SK-N-MC (cell line): ENCODE data around the gene IFT122.

Experiments
- DNase-seq: peaks from one replicate; pipeline ENCODE4 v3.0.0-alpha.2; 2011; ENCODE audit warnings: low read depth, low spot score
- H3K27ac ChIP-seq: fragments of 200-600 bp; sonication (generic); 2 replicates; pipeline ENCODE4 v1.5.1; 2016; ENCODE audit warnings: mixed run types
- H3K36me3 ChIP-seq: fragments of 200-600 bp; sonication (generic); 2 replicates; pipeline ENCODE4 v1.6.1; 2017; ENCODE audit warnings: antibody characterized with exemption, low read length, mixed read lengths; ENCODE audit not compliant: insufficient read depth
- H3K4me3 ChIP-seq: fragments of 200-600 bp; sonication (generic); 2 replicates; pipeline ENCODE4 v1.5.1; 2016
- H3K9ac ChIP-seq: fragments of 200-600 bp; sonication (generic); 2 replicates; pipeline ENCODE4 v1.8.0; 2017; ENCODE audit warnings: mixed run types, mixed read lengths; ENCODE audit not compliant: insufficient read length
- H3K9me3 ChIP-seq: fragments of 200-600 bp; sonication (generic); 2 replicates; pipeline ENCODE4 v1.6.1; 2017; ENCODE audit warnings: low read depth, mild to moderate bottlenecking, antibody characterized with exemption, low read length, moderate library complexity, mixed read lengths
- EZH2 ChIP-seq: fragments of 200-600 bp; sonication (generic); IDR thresholded peaks from one replicate; pipeline ENCODE4 v1.6.1; 2017; ENCODE audit warnings: antibody characterized with exemption
- FOXP2 ChIP-seq: optimal IDR thresholded peaks from 2 replicates; pipeline ENCODE3; 2011; ENCODE audit warnings: mild to moderate bottlenecking, moderate library complexity; ENCODE audit not compliant: insufficient read depth; ENCODE audit errors: extremely low read length, control extremely low read depth
- POLR2AphosphoS5 ChIP-seq: IDR thresholded peaks from 2 replicates; pipeline ENCODE4 v1.6.1; 2012; ENCODE audit warnings: mild to moderate bottlenecking, low read depth, low read length, borderline replicate concordance

Gene IFT122

DNA sequence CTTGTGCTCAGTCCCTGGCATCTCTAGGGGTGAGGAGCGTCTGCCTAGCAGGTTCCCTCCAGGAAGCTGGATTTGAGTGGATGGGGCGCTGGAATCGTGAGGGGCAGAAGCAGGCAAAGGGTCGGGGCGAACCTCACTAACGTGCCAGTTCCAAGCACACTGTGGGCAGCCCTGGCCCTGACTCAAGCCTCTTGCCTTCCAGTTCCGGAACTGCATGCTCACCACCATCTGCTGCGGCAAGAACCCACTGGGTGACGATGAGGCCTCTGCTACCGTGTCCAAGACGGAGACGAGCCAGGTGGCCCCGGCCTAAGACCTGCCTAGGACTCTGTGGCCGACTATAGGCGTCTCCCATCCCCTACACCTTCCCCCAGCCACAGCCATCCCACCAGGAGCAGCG is 93.4 kb downstream of the IFT122 start:
- no peaks in the 10 kb centered on the region for H3K36me3 ChIP-seq
- H3K27ac ChIP-seq = no peak overlapping the region
- H3K9ac ChIP-seq = no peak overlapping the region
- TF ChIP-seq FOXP2 = no peak
- no peak for TF ChIP-seq POLR2AphosphoS5
- no peak for TF ChIP-seq EZH2
- no peak for DNase-seq
- no peaks in the 10 kb centered on the region for H3K9me3 ChIP-seq
- H3K4me3 ChIP-seq = no peak overlapping the region

DNA sequence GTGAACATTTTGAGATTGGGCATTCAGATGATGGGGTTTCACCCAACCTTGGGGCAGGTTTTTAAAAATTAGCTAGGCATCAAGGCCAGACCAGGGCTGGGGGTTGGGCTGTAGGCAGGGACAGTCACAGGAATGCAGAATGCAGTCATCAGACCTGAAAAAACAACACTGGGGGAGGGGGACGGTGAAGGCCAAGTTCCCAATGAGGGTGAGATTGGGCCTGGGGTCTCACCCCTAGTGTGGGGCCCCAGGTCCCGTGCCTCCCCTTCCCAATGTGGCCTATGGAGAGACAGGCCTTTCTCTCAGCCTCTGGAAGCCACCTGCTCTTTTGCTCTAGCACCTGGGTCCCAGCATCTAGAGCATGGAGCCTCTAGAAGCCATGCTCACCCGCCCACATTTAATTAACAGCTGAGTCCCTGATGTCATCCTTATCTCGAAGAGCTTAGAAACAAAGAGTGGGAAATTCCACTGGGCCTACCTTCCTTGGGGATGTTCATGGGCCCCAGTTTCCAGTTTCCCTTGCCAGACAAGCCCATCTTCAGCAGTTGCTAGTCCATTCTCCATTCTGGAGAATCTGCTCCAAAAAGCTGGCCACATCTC is 94.5 kb downstream of the IFT122 start:
- TF ChIP-seq POLR2AphosphoS5 = no peak
- no peak for TF ChIP-seq FOXP2
- TF ChIP-seq EZH2 = no peak
- no peaks in the 10 kb centered on the region for H3K36me3 ChIP-seq
- no peak overlapping the region for H3K27ac ChIP-seq
- no peak for DNase-seq
- H3K4me3 ChIP-seq = no peak overlapping the region
- no peaks in the 10 kb centered on the region for H3K9me3 ChIP-seq
- no peak overlapping the region for H3K9ac ChIP-seq

GRCh38 chr3:129535075-129535474 is 95.1 kb downstream of the IFT122 start:
- TF ChIP-seq FOXP2 (no peak), POLR2AphosphoS5 (no peak), EZH2 (no peak)
- no peaks in the 10 kb centered on the region for H3K36me3 ChIP-seq
- H3K27ac ChIP-seq = no peak overlapping the region
- H3K9me3 ChIP-seq = no peaks in the 10 kb centered on the region
- no peak for DNase-seq
- no peak overlapping the region for H3K4me3 ChIP-seq
- no peak overlapping the region for H3K9ac ChIP-seq

GRCh38 chr3:129536374-129536667 is 96.3 kb downstream of the IFT122 start:
- DNase-seq = no peak
- TF ChIP-seq POLR2AphosphoS5 (no peak), EZH2 (no peak), FOXP2 (no peak)

GRCh38 chr3:129536804-129537203 is 96.8 kb downstream of the IFT122 start:
- DNase-seq = no peak
- Histone ChIP-seq H3K27ac (no peak overlapping the region), H3K9ac (no peak overlapping the region), H3K36me3 (no peaks in the 10 kb centered on the region), H3K4me3 (no peak overlapping the region), H3K9me3 (no peaks in the 10 kb centered on the region)
- TF ChIP-seq EZH2 = no peak
- no peak for TF ChIP-seq FOXP2
- TF ChIP-seq POLR2AphosphoS5 = no peak

More at GRCh38 chr3:129536374-129536667, 96.3 kb downstream of the IFT122 start:
- no peaks in the 10 kb centered on the region for H3K9me3 ChIP-seq
- no peak overlapping the region for H3K9ac ChIP-seq
- H3K27ac ChIP-seq = no peak overlapping the region
- no peak overlapping the region for H3K4me3 ChIP-seq
- no peaks in the 10 kb centered on the region for H3K36me3 ChIP-seq

- no peaks in the 10 kb centered on the region for H3K9me3 ChIP-seq
- H3K27ac ChIP-seq = peak overlapping the region; percentile 47; the same call in 1 of the 2 replicates
- no peak for TF ChIP-seq FOXP2
- no peak for TF ChIP-seq POLR2AphosphoS5
- TF ChIP-seq EZH2 = no peak
- DNase-seq = no peak
- H3K9ac ChIP-seq = peak overlapping the region; percentile 12
- no peaks in the 10 kb centered on the region for H3K36me3 ChIP-seq
- H3K4me3 ChIP-seq = no peak overlapping the region
These were observed 99.2 kb downstream of the IFT122 start for GRCh38 chr3:129539206-129539605.

- H3K27ac ChIP-seq = no peak overlapping the region
- H3K4me3 ChIP-seq = no peak overlapping the region
- H3K36me3 ChIP-seq = no peaks in the 10 kb centered on the region
- no peak for DNase-seq
- no peak overlapping the region for H3K9ac ChIP-seq
- TF ChIP-seq FOXP2 (no peak), EZH2 (no peak), POLR2AphosphoS5 (no peak)
- no peaks in the 10 kb centered on the region for H3K9me3 ChIP-seq
These were observed 100.9 kb downstream of the IFT122 start for GRCh38 chr3:129540776-129541516.

DNA sequence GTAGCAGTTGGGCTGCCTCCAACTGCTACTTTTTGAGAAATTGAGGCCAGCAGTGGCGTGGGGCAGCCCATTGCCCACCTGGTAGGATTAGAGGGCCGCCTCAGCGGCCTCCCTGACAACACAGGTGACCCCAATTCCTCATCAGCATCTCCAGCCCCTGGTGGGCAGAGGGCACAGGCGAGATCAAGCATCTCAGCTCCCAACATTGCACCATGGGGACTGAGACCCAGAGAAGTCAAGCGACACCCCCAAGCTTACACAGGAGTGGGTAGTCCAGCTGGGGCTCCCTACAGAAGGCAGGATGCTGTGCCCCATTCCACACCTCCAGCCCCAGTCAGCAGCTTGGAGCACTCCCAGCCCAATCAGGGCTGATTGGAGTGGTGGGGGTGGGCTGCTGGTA is 102.7 kb downstream of the IFT122 start:
- Histone ChIP-seq H3K36me3 (no peaks in the 10 kb centered on the region), H3K4me3 (no peak overlapping the region), H3K27ac (no peak overlapping the region), H3K9ac (no peak overlapping the region), H3K9me3 (no peaks in the 10 kb centered on the region)
- DNase-seq = no peak
- no peak for TF ChIP-seq POLR2AphosphoS5
- no peak for TF ChIP-seq FOXP2
- no peak for TF ChIP-seq EZH2
